Hindlimb muscle (tissue), 1 donor: Measurements from ENCODE around the gene SPI1. TPM values are rescaled to one million over a fixed set of nuclear protein-coding genes. Genes with fewer than 3 reads are reported as not detected.

Experiments used
- DNase-seq: peaks from one replicate; pipeline ENCODE4 v3.0.0-alpha.2; 2013
- polyA plus RNA-seq: library from polyadenylated mRNA; unstranded; fragments of 120-200 nt; gene quantifications from one replicate; pipeline ENCODE4 v1.2.1, GENCODE V29; 2013; ENCODE audit not compliant: insufficient read length

SPI1 gene
- polyA plus RNA-seq: 11.3 TPM

GRCh38 chr11:47378010-47378835 is at the start of gene SPI1:
Gene SPI1, minus strand, starts transcription at chr11:47378547. Its CDS starts 194 bp downstream, at chr11:47378353.
- no peak for DNase-seq

GRCh38 chr11:47426062-47426956 is 48.0 kb upstream of the SPI1 start, which contains the start of gene PSMC3:
Gene PSMC3, minus strand, starts transcription at chr11:47426439. Its CDS starts 160 bp downstream, at chr11:47426279.
- DNase-seq: peak; percentile 99

- no peak for DNase-seq
Observed at GRCh38 chr11:47425611-47426010, 47.3 kb upstream of the SPI1 start.

DNA sequence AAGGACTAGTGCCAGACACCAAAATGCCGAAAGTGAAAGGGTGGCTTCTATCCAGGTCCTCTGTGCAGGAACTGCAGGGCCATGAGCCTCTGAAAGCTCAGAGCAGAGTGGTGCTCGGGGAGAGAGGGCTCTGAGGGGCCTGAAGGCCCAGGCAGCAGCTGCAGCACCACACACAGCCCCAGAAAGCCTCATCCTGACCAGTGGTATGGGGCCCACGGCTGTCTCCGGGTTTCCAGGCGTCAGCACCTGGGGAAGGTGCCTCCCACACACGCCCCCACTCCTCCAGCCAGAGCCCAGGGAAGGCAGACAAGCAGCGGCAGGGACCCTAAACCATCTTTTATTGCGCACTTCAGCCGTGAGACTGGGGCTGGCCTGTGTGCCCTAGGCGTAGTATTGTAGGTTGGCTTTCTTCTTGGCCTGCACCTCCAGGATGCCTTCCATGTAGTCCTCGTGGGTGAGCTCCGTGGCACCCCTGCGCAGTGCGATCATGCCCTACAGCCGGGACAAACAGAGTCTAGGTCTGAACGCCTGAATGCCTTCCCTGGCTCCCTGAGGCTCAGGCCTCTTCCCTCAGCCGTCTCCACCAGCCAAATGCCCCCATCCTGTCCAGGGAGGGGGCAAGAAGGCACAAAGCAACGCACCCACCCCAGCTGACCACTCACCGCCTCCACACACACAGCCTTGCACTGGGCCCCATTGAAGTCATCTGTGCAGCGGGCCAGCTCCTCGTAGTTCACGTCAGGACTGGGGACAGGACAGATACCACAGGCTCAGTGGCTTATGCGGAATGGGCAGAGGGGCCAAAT is 40.3 kb upstream of the SPI1 start:
- no peak for DNase-seq

DNA sequence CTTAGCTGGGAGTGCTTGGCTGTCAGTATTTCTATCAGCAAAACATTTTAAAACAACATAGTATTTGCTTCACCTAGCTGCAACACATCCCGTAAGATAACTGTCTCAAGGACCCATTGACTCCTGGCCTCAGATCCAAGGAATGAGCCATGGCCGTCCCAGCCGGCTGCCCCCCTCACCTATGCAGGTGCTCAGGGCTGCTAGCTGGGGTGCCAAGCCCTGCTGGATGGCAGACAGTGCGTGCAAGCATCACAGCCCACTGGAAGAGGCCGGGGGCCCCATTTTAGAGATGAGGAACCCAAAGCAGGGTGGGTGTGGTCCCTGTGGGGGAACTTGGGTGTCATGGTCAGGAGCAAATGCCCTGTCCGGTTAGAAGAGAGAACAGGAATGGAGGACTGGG is 39.4 kb upstream of the SPI1 start:
- no peak for DNase-seq

DNA sequence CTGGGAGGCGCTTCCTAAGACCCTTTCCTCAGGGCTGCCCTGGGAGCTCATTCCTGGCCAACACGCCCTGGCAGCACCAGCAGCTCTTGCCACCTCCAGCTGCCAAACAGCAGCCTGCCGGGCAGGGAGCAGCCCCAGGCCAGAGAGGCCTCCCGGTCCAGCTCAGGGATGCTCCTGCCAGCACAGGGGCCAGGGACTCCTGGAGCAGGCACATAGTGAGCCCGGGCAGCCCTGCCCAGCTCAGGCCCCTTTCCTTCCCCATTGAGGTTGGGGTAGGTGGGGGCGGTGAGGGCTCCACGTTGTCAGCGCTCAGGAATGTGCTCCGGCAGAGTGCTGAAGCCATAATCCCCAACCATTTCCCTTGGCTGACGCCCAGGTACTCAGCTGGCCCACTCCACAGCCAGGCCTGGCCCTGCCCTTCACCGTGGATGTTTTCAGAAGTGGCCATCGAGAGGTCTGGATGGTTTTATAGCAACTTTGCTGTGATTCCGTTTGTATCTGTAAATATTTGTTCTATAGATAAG is 37.7 kb upstream of the SPI1 start:
- peak; percentile 82 for DNase-seq

- no peak for DNase-seq
Observed at GRCh38 chr11:47415091-47415854, 36.9 kb upstream of the SPI1 start.

DNA sequence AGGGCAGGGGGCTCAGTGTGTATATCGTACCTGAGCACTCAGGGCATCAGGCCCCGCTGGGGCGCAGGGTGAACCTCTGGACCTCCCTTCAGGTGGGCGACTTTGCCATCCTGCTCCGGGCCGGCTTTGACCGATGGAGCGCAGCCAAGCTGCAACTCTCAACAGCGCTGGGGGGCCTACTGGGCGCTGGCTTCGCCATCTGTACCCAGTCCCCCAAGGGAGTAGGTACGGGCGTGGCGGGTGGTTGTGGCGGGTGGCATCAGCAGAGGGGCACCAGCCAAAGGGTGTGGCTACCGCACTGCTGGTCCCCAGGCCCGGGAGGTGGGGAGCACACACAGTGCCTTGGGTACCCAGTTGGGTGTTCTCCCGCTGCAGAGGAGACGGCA is 36.3 kb upstream of the SPI1 start:
- DNase-seq: no peak

GRCh38 chr11:47413908-47414684 is 35.7 kb upstream of the SPI1 start:
- DNase-seq: no peak

- no peak for DNase-seq
Observed at GRCh38 chr11:47413351-47413750, 35.0 kb upstream of the SPI1 start.

DNA sequence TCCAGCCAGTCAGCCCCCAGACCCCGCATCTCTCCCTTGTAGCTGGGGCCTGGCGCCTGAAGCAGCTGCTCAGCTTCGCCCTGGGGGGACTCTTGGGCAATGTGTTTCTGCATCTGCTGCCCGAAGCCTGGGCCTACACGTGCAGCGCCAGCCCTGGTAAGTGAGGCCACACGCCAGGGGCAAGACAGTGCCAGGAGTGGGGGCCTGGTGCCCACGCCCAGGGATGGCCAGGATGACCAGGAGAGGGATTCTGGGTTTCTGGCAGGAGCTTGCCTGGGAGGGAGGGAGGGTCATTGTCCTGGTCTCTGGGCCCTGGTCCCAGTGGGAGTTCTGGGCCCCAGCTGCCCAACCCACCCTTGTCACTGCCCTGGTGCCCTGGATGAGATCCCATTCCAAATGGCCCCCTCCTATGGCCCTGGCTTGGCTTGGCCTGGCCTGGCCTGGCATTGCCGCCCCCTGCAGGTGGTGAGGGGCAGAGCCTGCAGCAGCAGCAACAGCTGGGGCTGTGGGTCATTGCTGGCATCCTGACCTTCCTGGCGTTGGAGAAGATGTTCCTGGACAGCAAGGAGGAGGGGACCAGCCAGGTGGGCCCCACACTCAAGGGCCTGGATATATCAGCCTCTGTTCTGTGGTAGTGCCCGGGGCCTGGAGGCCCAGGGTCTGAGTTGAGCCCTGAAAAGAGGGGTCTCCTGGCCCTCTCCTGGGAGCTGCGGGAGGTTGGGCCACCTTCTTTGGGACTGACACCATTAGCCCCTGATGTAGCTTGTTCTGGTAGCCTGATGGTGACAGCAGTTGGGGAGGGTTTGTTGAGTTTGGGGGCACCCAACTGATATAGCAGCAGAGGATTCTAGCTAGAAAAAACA is 33.8 kb upstream of the SPI1 start:
- DNase-seq: no peak

DNA sequence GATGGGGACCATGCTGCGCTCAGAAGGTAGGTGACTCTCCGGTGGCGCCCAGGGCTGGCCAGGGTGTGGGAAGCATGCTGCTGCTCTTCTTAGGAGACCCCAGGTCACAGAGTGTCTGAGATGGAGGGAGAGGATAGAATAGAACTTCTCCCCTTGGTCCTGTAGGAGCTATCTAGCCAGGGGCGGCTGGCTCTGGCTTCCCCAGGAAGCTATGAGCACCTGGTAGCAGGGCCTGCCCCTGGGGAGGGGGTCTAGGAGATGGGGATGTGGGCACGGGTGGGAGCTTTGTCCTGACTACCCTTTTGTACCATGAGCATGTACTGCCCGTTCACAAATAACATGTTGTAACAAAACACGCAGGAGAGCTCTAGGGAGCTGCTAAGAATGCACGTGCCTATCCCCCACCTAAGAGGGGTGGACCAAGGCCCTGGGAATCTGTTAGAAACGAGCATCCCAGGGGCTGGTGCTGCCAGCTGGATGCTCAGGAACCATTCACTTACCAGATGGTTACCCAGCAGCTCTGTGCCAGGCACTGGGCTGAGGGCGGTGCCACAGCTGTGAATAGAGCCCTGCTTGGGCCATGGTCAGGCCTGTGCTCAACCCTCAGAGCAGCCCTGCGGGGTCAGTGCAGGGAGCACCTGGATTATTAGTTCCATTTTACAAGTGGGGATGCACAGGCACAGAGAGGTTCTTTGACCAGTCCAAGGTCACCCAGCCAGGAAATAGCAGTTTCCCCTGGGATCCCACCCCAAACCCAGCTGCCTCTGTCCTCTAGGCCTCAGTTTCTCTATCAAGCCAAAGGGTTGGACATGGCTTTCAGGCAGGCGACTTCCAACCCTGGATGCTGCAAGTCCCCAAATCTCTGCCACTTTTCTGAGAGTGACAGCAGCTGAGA is 32.3 kb upstream of the SPI1 start:
- DNase-seq: no peak

DNA sequence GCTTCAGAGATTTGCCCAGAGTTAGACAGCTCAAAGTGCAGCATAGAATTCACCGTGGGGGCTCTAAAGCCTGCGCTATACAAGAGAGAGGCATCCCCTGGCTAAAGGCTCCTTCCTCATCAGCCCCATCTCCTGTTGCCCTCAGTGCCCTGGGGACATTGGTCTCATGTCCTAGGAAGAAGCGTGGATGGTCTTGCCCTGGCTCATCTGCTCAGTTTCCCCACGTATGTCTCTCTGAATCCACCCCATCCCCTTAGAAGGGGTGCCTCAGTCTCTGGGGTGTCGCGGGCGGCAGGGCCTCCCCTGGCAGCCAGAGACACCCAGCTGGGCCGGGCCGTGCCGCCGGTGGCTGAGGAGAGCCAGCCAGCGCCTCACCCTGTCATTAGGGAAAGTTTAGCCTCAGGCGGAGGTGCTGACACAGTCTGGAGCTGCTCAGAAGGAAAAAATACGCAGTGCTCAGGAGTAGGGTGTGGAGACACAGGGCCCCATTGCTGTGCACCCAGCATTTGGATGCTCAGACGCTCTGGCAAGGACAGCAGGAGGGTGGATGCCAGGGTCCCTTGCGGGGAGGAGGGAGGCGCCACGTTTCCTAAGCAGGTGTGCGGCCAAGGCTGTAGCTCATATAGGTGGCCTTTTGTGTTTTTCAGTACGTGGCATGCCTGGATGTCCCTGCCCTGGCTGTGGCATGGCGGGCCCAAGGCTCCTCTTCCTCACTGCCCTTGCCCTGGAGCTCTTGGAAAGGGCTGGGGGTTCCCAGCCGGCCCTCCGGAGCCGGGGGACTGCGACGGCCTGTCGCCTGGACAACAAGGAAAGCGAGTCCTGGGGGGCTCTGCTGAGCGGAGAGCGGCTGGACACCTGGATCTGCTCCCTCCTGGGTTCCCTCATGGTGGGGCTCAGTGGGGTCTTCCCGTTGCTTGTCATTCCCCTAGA is 31.4 kb upstream of the SPI1 start:
- no peak for DNase-seq

- DNase-seq: no peak
Observed at GRCh38 chr11:47408598-47409439, 30.5 kb upstream of the SPI1 start.

DNA sequence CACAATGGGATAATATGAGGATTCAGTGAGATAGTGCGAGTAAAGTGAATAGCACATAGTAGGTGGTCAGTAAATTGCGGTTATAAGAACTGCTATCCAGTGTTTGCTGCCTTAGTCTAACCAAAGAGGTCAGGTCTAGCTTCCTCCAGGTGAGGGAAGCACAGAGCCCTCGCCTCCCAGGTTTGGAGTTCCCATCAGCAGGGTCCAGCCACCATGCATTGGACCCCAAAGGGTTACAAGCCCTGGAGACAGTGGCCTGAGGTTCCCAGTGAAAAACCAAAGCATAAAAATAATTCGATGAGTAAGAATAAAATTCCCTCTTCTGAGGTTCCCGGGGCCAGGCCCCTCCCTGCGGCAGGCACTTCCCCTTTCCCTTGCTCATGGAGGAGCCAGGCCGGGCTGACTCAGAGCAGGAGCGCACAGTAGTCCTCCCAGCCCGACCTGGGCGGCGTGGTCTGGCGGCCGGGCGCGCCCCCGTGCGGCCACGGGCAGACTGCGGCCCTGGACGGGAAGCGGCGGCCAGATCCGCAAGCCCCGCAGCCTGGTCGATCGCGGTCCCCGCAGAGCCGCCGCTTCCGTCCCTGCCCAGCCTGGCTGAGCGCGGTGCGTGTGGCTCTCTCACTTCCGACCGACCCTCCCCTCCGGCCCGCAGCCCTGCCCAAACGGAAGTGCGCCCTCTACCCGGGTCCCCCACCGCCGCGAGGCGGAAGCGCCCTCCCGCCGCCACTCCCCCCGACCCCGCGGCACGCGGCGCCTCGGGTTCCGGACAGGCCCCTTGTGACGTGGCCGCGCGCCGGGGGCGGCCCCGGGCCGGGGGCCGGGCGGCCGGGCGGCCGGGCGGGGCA is 29.6 kb upstream of the SPI1 start, which contains the start of gene SLC39A13:
Gene SLC39A13, plus strand, starts transcription at position 845 of the 845 bp plus-strand sequence. CDS start 1,505 bp downstream, outside the sequence.
- peak; percentile 96 for DNase-seq
